Measurements from ENCODE around the gene RNF39. TPM values are rescaled to one million over a fixed set of nuclear protein-coding genes. Genes with fewer than 3 reads are reported as not detected.
"Not testable (repeated sequence)": the region's sequence is repeated elsewhere in the genome, so short reads cannot be mapped to it uniquely, and the experiment has no call there.

The RNF39 gene
- total RNA-seq, 1 experiment from 2014 or later = not detected

- H3K9me3 ChIP-seq (replicated peaks) = no peaks in the 10 kb centered on the region
- H3K4me3 ChIP-seq = no peak overlapping the region
- no peak for DNase-seq (ENCODE audit: low read depth in 1 of 2, low spot score in 2 of 2)
- H3K36me3 ChIP-seq = no peaks in the 10 kb centered on the region; the same call in 1 of the 2 replicates
- H3K4me1 ChIP-seq (replicated peaks) = no peaks in the 10 kb centered on the region
- H3K27me3 ChIP-seq (replicated peaks) = no peaks in the 10 kb centered on the region
- H3K27ac ChIP-seq = no peak overlapping the region
Observed at GRCh38 chr6:30031381-30031780, 44.2 kb downstream of the RNF39 start.

- Histone ChIP-seq H3K27ac (no peak overlapping the region), H3K9me3 (replicated peaks) (no peaks in the 10 kb centered on the region), H3K4me1 (replicated peaks) (no peaks in the 10 kb centered on the region), H3K4me3 (no peak overlapping the region), H3K27me3 (replicated peaks) (no peaks in the 10 kb centered on the region), H3K36me3 (no peaks in the 10 kb centered on the region; the same call in 1 of the 2 replicates)
- DNase-seq (ENCODE audit: low read depth in 1 of 2, low spot score in 2 of 2) = no peak
Observed at GRCh38 chr6:30029588-30029987, 46.0 kb downstream of the RNF39 start.

DNA sequence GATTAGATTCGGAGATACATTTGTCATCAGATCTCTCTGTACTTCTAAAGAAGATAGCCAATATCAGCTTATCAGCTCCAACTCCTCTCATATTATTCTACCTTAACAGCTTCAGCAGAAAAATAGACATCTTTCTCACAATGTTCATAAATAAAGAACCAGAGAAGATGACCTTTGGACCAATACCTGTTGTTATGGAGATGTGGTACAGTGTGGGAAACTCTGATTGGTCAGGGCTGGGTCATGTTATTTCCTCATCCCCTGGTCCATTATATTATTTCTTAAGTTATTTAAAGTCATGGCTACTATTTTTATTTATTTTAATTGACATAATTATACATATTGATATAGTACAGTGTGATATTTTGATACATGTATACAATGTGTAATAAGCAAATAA, 50.4 kb downstream of the RNF39 start:
- Histone ChIP-seq H3K27me3 (replicated peaks) (no peaks in the 10 kb centered on the region), H3K4me3 (no peak overlapping the region), H3K36me3 (no peaks in the 10 kb centered on the region), H3K27ac (no peak overlapping the region), H3K4me1 (replicated peaks) (no peaks in the 10 kb centered on the region), H3K9me3 (replicated peaks) (no peaks in the 10 kb centered on the region)
- no peak for DNase-seq (ENCODE audit: low read depth in 1 of 2, low spot score in 2 of 2)

- not testable (repeated sequence) for H3K27me3 ChIP-seq (replicated peaks); H3K4me1 ChIP-seq (replicated peaks); H3K27ac ChIP-seq; H3K36me3 ChIP-seq; H3K9me3 ChIP-seq (replicated peaks); H3K4me3 ChIP-seq; DNase-seq (ENCODE audit: low read depth in 1 of 2, low spot score in 2 of 2)
Observed at GRCh38 chr6:30022712-30023111, 52.9 kb downstream of the RNF39 start.

- no peaks in the 10 kb centered on the region for H3K9me3 ChIP-seq (replicated peaks)
- no peaks in the 10 kb centered on the region for H3K27me3 ChIP-seq (replicated peaks)
- no peaks in the 10 kb centered on the region for H3K36me3 ChIP-seq
- no peaks in the 10 kb centered on the region for H3K4me1 ChIP-seq (replicated peaks)
- H3K4me3 ChIP-seq = no peak overlapping the region
- no peak for DNase-seq (ENCODE audit: low read depth in 1 of 2, low spot score in 2 of 2)
- no peak overlapping the region for H3K27ac ChIP-seq
Observed at GRCh38 chr6:30022189-30022588, 53.4 kb downstream of the RNF39 start.

- H3K27ac ChIP-seq = no peak overlapping the region
- H3K4me3 ChIP-seq = no peak overlapping the region
- no peaks in the 10 kb centered on the region for H3K4me1 ChIP-seq (replicated peaks)
- no peaks in the 10 kb centered on the region for H3K36me3 ChIP-seq
- no peak for DNase-seq (ENCODE audit: low read depth in 1 of 2, low spot score in 2 of 2)
- no peaks in the 10 kb centered on the region for H3K27me3 ChIP-seq (replicated peaks)
- H3K9me3 ChIP-seq (replicated peaks) = no peaks in the 10 kb centered on the region
Observed at GRCh38 chr6:30020626-30021025, 54.9 kb downstream of the RNF39 start.

Other genes starting within 250 kb of the RNF39 start
- gene HLA-G, start 247.9 kb downstream of the RNF39 start, total RNA-seq (2014; rRNA removed; shearing (Covaris generic)) = not detected in 2 replicates
- 1,534 and 1,583 TPM in 2 replicates for gene HLA-A, start 133.2 kb downstream of the RNF39 start, total RNA-seq (2014; rRNA removed; shearing (Covaris generic))
- gene POLR1H, start 14.5 kb downstream of the RNF39 start, total RNA-seq (2014; rRNA removed; shearing (Covaris generic)) = 22.5 and 29.7 TPM in 2 replicates
- 26.3 and 33.8 TPM in 2 replicates for gene PPP1R11, start 8.6 kb downstream of the RNF39 start, total RNA-seq (2014; rRNA removed; shearing (Covaris generic))
- not detected in 2 replicates for gene TRIM31, start 37.3 kb upstream of the RNF39 start, total RNA-seq (2014; rRNA removed; shearing (Covaris generic))
- not detected in 2 replicates for gene TRIM40, start 60.4 kb upstream of the RNF39 start, total RNA-seq (2014; rRNA removed; shearing (Covaris generic))
- gene TRIM10, start 85.4 kb upstream of the RNF39 start, total RNA-seq (2014; rRNA removed; shearing (Covaris generic)) = not detected in 2 replicates
- not detected in 2 replicates for gene TRIM15, start 87.8 kb upstream of the RNF39 start, total RNA-seq (2014; rRNA removed; shearing (Covaris generic))
- gene TRIM26, start 137.6 kb upstream of the RNF39 start, total RNA-seq (2014; rRNA removed; shearing (Covaris generic)) = 27.2 and 56.4 TPM in 2 replicates

Data from SJSA1 (cell line).